GM19238 (cell line): ENCODE measurements around the gene TAOK1.

Experiments
- DNase-seq: peaks from one replicate; pipeline ENCODE4 v3.0.0; 2011; ENCODE audit warnings: low spot score; ENCODE audit not compliant: insufficient read length

Gene TAOK1

DNA sequence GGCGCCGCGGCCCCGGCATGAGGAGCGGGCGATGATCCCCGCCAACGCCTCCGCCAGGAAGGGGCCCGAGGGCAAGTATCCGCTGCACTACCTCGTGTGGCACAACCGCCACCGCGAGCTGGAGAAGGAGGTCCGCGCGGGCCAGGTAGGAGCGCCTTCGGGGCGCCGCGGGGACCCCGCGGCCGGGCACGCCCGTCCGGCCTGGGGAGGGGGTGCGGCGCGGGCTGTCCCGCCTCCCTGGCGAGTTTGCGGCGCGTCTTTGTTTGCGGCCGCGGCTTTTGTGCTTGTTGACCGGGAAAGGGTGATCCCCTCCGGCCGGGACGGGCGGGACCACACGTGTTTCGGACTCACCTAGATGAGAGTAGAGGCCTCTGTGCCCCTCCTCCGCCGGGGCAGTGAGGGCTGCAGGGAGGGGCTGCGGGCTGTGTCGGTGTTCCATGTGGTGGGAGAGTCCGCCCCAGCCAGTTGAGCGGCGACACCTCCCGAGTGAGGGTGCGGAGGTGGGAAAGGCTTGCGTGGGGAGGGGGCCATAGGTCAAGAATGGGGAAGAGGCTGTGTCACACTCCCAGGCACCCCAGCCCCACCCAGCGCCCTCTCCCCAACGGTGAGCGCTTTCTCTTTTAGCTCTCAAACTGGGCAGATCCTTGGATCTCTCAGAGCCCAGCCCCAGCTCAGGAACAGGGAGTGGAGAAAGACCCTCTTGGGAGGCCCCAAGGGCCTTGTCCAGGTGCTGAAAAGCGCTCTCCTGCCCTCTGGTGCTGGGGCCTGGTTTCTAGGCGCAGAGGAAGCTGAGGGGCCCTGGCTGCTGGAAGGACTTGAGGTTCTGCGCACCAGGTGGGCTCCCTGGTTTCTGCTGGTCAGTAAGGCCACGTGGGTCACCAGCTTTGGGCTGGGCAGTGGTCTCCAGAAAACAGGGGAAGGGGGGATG, 203.7 kb downstream of the TAOK1 start:
- no peak for DNase-seq

DNA sequence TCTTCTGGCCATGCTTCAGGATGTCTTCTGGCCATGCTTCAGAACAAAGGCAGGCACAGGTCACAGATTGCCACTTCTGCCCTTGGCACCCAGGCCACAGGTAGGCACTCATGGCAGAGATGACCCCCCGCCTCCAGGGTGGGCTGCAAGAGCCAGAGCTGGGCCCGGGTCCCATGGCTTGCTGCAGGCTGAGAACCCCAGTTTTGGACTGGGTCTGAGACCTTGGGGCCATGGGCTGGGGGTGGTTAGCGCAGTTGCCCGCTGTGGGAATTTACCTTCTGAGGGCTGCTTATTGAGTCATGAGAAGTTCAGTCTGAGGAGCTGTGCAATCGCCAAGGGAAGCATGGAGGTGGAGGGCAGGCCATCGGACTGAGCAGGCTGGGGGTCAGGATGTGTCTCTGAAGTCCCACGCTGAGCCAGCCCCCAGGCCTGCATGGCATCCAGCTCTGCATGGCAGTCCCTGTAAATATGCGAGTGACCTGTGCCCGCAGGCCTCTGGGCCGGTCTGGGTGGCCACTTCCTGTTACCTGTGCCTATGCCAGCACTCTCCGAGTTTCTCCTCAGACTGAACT, 204.4 kb downstream of the TAOK1 start:
- no peak for DNase-seq

DNA sequence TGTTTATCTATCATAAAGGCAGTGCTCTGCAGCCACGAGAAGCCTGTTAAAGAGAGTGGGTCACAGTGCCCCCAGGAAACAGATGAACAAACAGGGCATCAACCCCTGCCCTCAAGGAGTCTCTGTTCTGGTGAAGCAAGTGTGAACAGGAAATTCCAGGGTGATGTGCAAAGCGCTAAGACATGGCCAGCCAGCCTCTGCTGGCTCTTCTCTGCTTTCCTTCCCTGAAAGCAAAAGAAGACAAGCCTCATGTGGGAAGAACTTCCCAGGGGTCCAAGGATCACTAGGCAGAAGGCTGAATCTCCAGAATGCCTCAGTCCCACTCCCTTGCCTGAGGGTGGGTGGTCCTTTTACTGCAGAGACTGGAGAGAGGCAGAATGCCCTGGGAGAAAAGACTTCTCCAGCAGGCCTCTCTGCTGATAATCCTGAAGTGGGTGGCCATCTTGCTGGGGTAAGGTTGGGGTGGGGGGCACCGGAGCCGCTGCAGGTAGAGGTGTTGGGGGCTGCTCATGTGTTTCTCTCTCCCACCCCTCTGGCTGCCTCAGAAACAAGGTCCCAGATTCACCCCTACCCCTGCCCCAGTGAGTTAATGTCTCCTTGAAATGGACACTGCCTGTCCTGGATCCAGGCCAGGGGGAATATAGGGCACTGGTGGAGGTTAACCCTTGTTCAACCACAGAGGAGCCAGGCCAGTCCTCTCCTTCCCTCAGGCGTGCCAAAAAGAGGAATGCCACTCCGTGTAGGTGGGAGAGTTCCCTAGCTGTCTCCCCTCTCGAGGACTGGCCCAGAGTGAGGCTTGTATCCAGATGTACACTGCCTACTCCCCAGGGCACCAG, 205.2 kb downstream of the TAOK1 start:
- DNase-seq, result no peak

DNA sequence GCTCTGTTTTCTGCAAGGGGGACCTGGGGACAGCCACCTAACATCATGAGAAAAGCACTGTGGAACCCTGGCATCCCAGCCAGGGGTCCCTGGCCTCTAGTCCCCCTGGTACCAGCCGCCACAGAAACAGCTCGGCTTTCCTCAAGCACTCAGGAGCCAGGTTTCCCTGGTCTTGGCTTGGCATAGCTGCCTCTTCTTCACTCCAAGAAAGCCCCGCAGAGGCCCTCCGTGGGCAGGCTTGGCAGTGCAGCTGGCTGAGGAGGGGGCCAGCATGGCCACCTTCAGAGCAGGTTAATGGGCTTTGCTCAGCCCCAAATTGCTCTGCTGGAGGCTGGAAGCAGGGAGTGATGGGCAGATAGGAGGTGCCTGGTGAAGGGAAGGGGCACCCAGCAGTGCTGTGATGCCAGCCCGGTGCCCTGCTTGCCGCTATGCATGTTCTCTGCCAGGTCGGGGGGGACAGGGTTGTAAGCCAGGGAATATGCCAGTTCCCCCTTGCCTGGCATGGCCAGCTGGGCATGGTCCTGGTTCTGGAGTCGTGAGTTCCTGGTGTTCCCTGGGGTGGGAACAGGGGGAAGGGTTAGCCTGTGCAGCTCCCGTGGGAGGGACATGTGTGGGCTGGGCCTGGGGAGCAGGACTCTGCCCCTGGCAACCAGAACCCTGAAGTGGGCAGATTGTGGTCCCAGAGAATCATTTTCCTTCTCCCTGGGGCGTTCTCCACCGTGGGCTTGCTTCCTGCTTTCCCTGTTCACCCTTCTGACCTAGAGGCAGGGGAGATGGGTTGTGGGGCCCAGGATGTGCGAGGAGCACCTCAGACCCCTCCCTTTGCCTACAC, 206.0 kb downstream of the TAOK1 start:
- no peak for DNase-seq

DNA sequence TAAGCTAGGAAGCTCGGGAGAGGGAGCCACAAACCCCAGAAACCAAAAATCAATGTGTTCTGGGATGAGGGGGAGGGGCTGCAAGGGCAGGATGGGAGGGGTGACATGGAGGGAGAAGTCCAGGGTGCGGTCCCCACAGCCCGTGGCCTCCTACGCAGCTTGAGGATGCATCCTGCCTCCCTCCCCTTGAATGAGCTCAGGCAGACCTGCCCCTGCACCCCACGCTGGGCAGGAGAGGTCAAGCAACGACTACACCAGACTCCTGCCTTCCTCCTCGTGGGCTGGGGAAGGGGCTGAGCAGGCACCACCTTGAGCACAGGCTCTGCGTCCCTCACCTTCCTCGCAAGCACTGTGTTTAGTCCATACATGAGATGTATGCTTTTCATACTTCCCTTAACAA, 206.6 kb downstream of the TAOK1 start:
- no peak for DNase-seq

DNA sequence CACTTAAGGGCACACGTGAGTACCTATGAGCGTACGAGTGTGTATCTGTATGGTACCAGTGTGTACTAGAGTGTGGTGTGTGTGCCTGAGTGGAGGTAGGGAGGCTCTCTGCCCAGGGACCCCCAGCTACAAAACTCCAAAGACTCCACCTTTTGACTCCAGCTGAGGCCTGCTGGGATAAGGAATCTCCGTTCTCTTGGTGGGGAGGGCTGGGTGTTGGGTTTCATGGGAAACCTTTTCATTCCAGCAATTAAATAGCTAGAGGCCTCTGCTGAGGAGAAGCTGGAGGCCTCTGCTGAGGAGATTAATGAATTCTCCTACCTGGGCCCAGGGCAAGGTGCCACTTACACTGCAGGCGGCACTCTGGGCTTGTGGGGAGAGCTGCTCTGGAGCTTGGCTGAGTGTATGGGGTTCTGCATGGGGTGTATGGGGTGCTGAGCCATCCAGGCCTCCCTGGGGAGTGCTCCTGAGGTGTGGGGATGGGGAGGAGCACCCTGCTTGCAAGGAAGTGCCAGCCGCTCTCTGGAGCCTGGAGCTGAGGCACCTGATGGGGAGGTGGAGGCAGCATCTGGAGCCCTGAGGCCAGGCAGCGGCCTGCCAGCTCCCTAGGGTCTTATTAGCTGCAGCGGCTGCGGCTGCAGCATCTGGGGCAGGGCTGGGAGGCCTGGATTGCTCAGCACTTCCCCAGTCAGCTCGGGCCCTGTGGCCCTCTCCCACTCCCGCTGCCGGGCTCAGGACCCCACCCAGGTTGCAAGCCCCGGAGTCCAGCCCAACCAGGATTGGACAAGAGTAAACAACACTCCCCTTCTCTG, 207.4 kb downstream of the TAOK1 start:
- DNase-seq, result no peak
